Measurements from ENCODE around the gene PARD3.

The PARD3 gene

GRCh38 chr10:34290412-34291081, 524.5 kb downstream of the PARD3 start:
- H3K27ac ChIP-seq (ENCODE audit: low read depth, low read length), result no peak overlapping the region
- H3K4me1 ChIP-seq (ENCODE audit: control insufficient read depth in 1 of 2, insufficient read depth in 2 of 2, low read length in 2 of 2), result peaks cover 0 to 8% of the 10 kb centered on the region in 2 donors
- no peak overlapping the region for H3K4me3 ChIP-seq (ENCODE audit: low read depth in 1 of 2, low read length in 2 of 2)
- no peak overlapping the region for H3K9ac ChIP-seq (ENCODE audit: low read depth in 1 of 2, low read length in 2 of 2)
- no peaks in the 10 kb centered on the region for H3K27me3 ChIP-seq (ENCODE audit: control insufficient read depth in 1 of 2, insufficient read depth in 2 of 2, low read length in 2 of 2)
- H3K36me3 ChIP-seq (ENCODE audit: control insufficient read depth in 1 of 2, insufficient read depth in 2 of 2, low read length in 2 of 2), result no peaks in the 10 kb centered on the region
- no peaks in the 10 kb centered on the region for H3K9me3 ChIP-seq (ENCODE audit: control insufficient read depth in 1 of 2, low read length in 2 of 2)

GRCh38 chr10:34288634-34289033, 526.5 kb downstream of the PARD3 start:
- H3K27ac ChIP-seq (ENCODE audit: low read depth, low read length), result no peak overlapping the region
- peaks cover 0 to 8% of the 10 kb centered on the region in 2 donors for H3K4me1 ChIP-seq (ENCODE audit: control insufficient read depth in 1 of 2, insufficient read depth in 2 of 2, low read length in 2 of 2)
- no peak overlapping the region for H3K4me3 ChIP-seq (ENCODE audit: low read depth in 1 of 2, low read length in 2 of 2)
- no peaks in the 10 kb centered on the region for H3K27me3 ChIP-seq (ENCODE audit: control insufficient read depth in 1 of 2, insufficient read depth in 2 of 2, low read length in 2 of 2)
- no peak overlapping the region for H3K9ac ChIP-seq (ENCODE audit: low read depth in 1 of 2, low read length in 2 of 2)
- H3K36me3 ChIP-seq (ENCODE audit: control insufficient read depth in 1 of 2, insufficient read depth in 2 of 2, low read length in 2 of 2), result no peaks in the 10 kb centered on the region
- no peaks in the 10 kb centered on the region for H3K9me3 ChIP-seq (ENCODE audit: control insufficient read depth in 1 of 2, low read length in 2 of 2)

GRCh38 chr10:34286136-34286739, 528.9 kb downstream of the PARD3 start:
- Histone ChIP-seq H3K36me3 (ENCODE audit: control insufficient read depth in 1 of 2, insufficient read depth in 2 of 2, low read length in 2 of 2) (no peaks in the 10 kb centered on the region), H3K4me3 (ENCODE audit: low read depth in 1 of 2, low read length in 2 of 2) (no peak overlapping the region), H3K4me1 (ENCODE audit: control insufficient read depth in 1 of 2, insufficient read depth in 2 of 2, low read length in 2 of 2) (no peaks in the 10 kb centered on the region), H3K27me3 (ENCODE audit: control insufficient read depth in 1 of 2, insufficient read depth in 2 of 2, low read length in 2 of 2) (no peaks in the 10 kb centered on the region), H3K27ac (ENCODE audit: low read depth, low read length) (no peak overlapping the region), H3K9ac (ENCODE audit: low read depth in 1 of 2, low read length in 2 of 2) (no peak overlapping the region), H3K9me3 (ENCODE audit: control insufficient read depth in 1 of 2, low read length in 2 of 2) (no peaks in the 10 kb centered on the region)

GRCh38 chr10:34281661-34282582, 533.2 kb downstream of the PARD3 start:
- H3K27ac ChIP-seq (ENCODE audit: low read depth, low read length), result no peak overlapping the region
- H3K4me3 ChIP-seq (ENCODE audit: low read depth in 1 of 2, low read length in 2 of 2), result no peak overlapping the region
- H3K27me3 ChIP-seq (ENCODE audit: control insufficient read depth in 1 of 2, insufficient read depth in 2 of 2, low read length in 2 of 2), result no peaks in the 10 kb centered on the region
- no peaks in the 10 kb centered on the region for H3K36me3 ChIP-seq (ENCODE audit: control insufficient read depth in 1 of 2, insufficient read depth in 2 of 2, low read length in 2 of 2)
- no peaks in the 10 kb centered on the region for H3K9me3 ChIP-seq (ENCODE audit: control insufficient read depth in 1 of 2, low read length in 2 of 2)
- no peak overlapping the region for H3K9ac ChIP-seq (ENCODE audit: low read depth in 1 of 2, low read length in 2 of 2)
- H3K4me1 ChIP-seq (ENCODE audit: control insufficient read depth in 1 of 2, insufficient read depth in 2 of 2, low read length in 2 of 2), result no peaks in the 10 kb centered on the region

- Histone ChIP-seq H3K4me1 (ENCODE audit: control insufficient read depth in 1 of 2, insufficient read depth in 2 of 2, low read length in 2 of 2) (no peaks in the 10 kb centered on the region), H3K27me3 (ENCODE audit: control insufficient read depth in 1 of 2, insufficient read depth in 2 of 2, low read length in 2 of 2) (no peaks in the 10 kb centered on the region), H3K36me3 (ENCODE audit: control insufficient read depth in 1 of 2, insufficient read depth in 2 of 2, low read length in 2 of 2) (no peaks in the 10 kb centered on the region), H3K9ac (ENCODE audit: low read depth in 1 of 2, low read length in 2 of 2) (no peak overlapping the region), H3K27ac (ENCODE audit: low read depth, low read length) (no peak overlapping the region), H3K4me3 (ENCODE audit: low read depth in 1 of 2, low read length in 2 of 2) (no peak overlapping the region), H3K9me3 (ENCODE audit: control insufficient read depth in 1 of 2, low read length in 2 of 2) (no peaks in the 10 kb centered on the region)
These were observed 534.3 kb downstream of the PARD3 start for GRCh38 chr10:34280599-34281374.

- Histone ChIP-seq H3K9ac (ENCODE audit: low read depth in 1 of 2, low read length in 2 of 2) (no peak overlapping the region), H3K27ac (ENCODE audit: low read depth, low read length) (no peak overlapping the region), H3K4me1 (ENCODE audit: control insufficient read depth in 1 of 2, insufficient read depth in 2 of 2, low read length in 2 of 2) (no peaks in the 10 kb centered on the region), H3K36me3 (ENCODE audit: control insufficient read depth in 1 of 2, insufficient read depth in 2 of 2, low read length in 2 of 2) (no peaks in the 10 kb centered on the region), H3K4me3 (ENCODE audit: low read depth in 1 of 2, low read length in 2 of 2) (no peak overlapping the region), H3K27me3 (ENCODE audit: control insufficient read depth in 1 of 2, insufficient read depth in 2 of 2, low read length in 2 of 2) (no peaks in the 10 kb centered on the region), H3K9me3 (ENCODE audit: control insufficient read depth in 1 of 2, low read length in 2 of 2) (no peaks in the 10 kb centered on the region)
These were observed 539.4 kb downstream of the PARD3 start for GRCh38 chr10:34275626-34276130.

GRCh38 chr10:34274906-34275305, 540.2 kb downstream of the PARD3 start:
- no peak overlapping the region for H3K9ac ChIP-seq (ENCODE audit: low read depth in 1 of 2, low read length in 2 of 2)
- no peaks in the 10 kb centered on the region for H3K27me3 ChIP-seq (ENCODE audit: control insufficient read depth in 1 of 2, insufficient read depth in 2 of 2, low read length in 2 of 2)
- no peaks in the 10 kb centered on the region for H3K9me3 ChIP-seq (ENCODE audit: control insufficient read depth in 1 of 2, low read length in 2 of 2)
- no peak overlapping the region for H3K4me3 ChIP-seq (ENCODE audit: low read depth in 1 of 2, low read length in 2 of 2)
- no peak overlapping the region for H3K27ac ChIP-seq (ENCODE audit: low read depth, low read length)
- H3K36me3 ChIP-seq (ENCODE audit: control insufficient read depth in 1 of 2, insufficient read depth in 2 of 2, low read length in 2 of 2), result no peaks in the 10 kb centered on the region
- H3K4me1 ChIP-seq (ENCODE audit: control insufficient read depth in 1 of 2, insufficient read depth in 2 of 2, low read length in 2 of 2), result no peaks in the 10 kb centered on the region

- Histone ChIP-seq H3K4me1 (ENCODE audit: control insufficient read depth in 1 of 2, insufficient read depth in 2 of 2, low read length in 2 of 2) (no peaks in the 10 kb centered on the region), H3K9me3 (ENCODE audit: control insufficient read depth in 1 of 2, low read length in 2 of 2) (no peaks in the 10 kb centered on the region), H3K27ac (ENCODE audit: low read depth, low read length) (no peak overlapping the region), H3K36me3 (ENCODE audit: control insufficient read depth in 1 of 2, insufficient read depth in 2 of 2, low read length in 2 of 2) (peaks cover 0 to 4% of the 10 kb centered on the region in 2 donors), H3K27me3 (ENCODE audit: control insufficient read depth in 1 of 2, insufficient read depth in 2 of 2, low read length in 2 of 2) (no peaks in the 10 kb centered on the region), H3K9ac (ENCODE audit: low read depth in 1 of 2, low read length in 2 of 2) (no peak overlapping the region), H3K4me3 (ENCODE audit: low read depth in 1 of 2, low read length in 2 of 2) (no peak overlapping the region)
These were observed 541.8 kb downstream of the PARD3 start for GRCh38 chr10:34273340-34273739.

GRCh38 chr10:34272316-34272715, 542.8 kb downstream of the PARD3 start:
- Histone ChIP-seq H3K4me1 (ENCODE audit: control insufficient read depth in 1 of 2, insufficient read depth in 2 of 2, low read length in 2 of 2) (no peaks in the 10 kb centered on the region), H3K4me3 (ENCODE audit: low read depth in 1 of 2, low read length in 2 of 2) (no peak overlapping the region), H3K9ac (ENCODE audit: low read depth in 1 of 2, low read length in 2 of 2) (no peak overlapping the region), H3K9me3 (ENCODE audit: control insufficient read depth in 1 of 2, low read length in 2 of 2) (no peaks in the 10 kb centered on the region), H3K36me3 (ENCODE audit: control insufficient read depth in 1 of 2, insufficient read depth in 2 of 2, low read length in 2 of 2) (peaks cover 0 to 4% of the 10 kb centered on the region in 2 donors), H3K27me3 (ENCODE audit: control insufficient read depth in 1 of 2, insufficient read depth in 2 of 2, low read length in 2 of 2) (no peaks in the 10 kb centered on the region), H3K27ac (ENCODE audit: low read depth, low read length) (no peak overlapping the region)

Data from duodenal mucosa (tissue), 2 donors.